KBM-7 (cell line): ENCODE measurements around the gene METTL22.

Experiments
- DNase-seq: peaks from one replicate; pipeline ENCODE4 v3.0.0-alpha.2; 2015
- in situ Hi-C: fragments of 300-500 bp; cut with MboI; formaldehyde crosslinking; loops from 2 replicates; pipeline ENCODE4 v1.14.3; 2020; ENCODE audit warnings: low sequenced_read_pairs, low pct_unique_long_range_greater_than_20kb, mixed read lengths

The METTL22 gene

GRCh38 chr16:8589900-8590688 is 31.4 kb upstream of the METTL22 start, which contains the start of gene TMEM114:
Gene TMEM114 (minus strand): TSS chr16:8590511. CDS start chr16:8589838, 673 bp downstream.
- DNase-seq, result no peak
- in situ Hi-C loops, result no loop called here

DNA sequence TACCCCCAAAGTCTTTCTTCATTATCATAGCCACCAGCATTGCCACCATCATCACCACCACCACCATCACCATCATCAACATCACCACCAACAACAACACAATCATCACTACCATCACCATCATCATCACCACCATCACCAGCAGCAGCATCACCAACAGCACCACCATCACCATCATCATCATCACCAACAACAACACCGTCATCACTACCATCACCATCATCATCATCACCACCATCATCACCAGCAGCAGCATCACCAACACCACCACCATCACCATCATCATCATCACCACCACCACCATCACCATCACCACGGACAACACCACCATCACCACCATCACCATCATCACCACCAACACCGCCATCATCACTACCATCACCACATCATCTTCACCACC is 30.7 kb upstream of the METTL22 start:
- in situ Hi-C loops, result no loop called here

GRCh38 chr16:8591451-8591850 is 30.0 kb upstream of the METTL22 start:
- in situ Hi-C loops, result no loop called here
- DNase-seq, result no peak

More for the DNA sequence above, 30.7 kb upstream of the METTL22 start:
- DNase-seq, result no peak

DNA sequence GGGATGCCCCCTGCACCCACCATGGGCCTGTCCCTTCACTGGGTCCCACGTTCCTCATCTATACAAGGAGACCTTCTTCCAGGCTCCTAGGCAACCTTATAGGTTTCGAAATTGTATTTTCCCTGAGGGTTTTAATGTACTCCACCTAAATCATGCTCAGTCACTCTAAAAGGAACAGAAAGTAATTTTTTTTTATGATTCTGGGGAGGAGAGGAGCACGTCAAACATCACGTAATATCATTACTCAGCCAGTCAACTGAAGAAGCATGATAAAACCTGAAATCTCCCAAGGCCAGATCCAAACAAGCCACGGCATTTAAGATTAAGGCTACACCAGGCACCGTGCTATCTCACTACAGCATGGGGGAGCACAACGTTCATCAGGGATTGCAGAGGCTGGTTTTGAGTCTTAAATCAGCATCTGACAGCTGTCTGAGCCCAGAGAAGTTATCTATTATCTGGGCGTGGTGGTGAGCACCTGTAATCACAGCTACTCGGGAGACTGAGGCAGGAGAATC is 27.3 kb upstream of the METTL22 start:
- DNase-seq, result no peak
- in situ Hi-C loops, result no loop called here

DNA sequence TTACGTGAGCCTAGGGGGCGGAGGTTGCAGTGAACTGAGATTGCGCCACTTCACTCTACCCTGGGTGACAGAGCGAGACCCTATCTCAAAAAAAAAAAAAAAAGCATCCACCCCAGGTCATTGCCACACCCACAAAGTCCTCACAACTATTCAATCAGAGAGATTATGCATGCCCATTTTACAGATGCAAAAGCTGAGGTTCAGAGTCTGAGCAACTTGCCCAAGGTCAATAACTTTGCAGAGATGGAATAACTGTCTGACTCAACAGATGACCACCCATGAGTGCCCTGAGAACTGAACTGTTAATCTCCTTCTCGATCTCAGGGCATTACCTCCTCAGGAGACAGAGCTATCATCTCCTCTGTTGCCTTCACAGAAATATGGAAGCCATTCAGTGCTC is 25.7 kb upstream of the METTL22 start:
- no peak for DNase-seq
- in situ Hi-C loops, result no loop called here

DNA sequence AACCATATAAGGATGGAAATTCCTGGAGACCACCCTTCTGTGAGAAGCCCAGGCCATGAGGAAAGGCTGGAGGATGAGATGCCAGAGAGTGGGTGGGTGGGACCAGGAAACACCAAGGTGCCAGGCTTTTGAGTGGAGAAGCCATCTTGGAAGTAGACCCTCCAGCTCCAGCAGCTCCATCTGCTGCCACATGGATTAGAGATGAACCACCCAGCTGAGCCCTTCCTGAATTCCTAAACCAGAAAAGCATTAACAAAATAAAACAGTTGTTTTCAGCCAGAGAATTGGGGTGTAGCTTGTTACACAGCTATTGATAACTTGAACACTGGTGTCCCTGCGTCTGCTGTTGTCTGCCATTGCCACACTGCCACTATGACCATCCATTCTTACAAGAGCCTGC is 24.9 kb upstream of the METTL22 start:
- in situ Hi-C loops, result no loop called here
- no peak for DNase-seq

DNA sequence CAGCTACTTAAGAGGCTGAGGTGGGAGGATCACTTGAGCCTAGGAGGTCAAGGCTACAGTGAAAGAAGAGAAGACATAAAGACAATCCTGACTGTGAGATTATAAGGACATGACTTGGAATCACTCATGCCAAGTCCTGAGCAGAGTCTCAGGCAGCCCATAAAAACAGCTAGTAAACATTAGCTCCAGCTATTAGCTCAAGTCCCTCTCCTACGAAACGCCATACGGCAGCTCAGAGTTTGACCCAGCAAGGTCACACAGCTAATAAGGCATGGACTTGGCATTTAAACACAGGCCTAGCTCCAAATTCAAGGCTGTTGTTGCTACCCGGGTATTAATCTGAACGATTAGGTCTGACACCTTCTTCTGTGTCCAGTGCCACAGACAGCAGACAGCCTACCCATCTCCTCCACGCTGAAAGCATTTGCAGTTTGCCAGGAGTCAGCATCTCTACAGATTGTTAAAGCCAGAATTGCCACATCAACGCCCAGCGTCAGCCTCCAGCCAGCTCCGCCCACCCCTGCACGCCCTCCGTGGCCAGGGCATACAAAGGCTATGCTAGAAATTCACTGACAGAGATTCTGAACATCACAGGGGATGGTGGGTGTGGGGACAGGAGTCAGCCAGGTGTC is 21.2 kb upstream of the METTL22 start:
- in situ Hi-C loops, result no loop called here
- no peak for DNase-seq

GRCh38 chr16:8605554-8605953 is 15.9 kb upstream of the METTL22 start:
- DNase-seq, result no peak
- in situ Hi-C loops, result no loop called here

DNA sequence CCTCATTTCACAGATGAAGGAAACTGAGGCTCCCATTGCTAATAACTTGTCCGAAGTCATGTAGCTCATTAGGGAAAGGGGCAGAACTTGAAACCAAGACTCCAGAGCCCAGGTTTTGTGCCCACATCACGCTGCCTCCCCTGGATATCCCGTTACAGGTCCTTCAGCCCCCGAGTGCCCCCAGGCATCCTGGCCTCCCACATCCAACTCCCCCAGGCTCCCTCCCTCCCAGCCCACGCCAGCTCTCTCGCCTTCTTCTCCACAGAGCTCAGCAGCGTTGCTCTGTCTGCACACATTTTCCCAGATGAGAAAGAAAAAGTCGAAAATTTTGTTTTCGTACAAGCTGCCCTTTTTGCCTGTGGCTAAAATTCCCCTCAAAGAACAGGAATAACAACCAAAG is 14.3 kb upstream of the METTL22 start:
- DNase-seq, result no peak
- in situ Hi-C loops, result no loop called here

DNA sequence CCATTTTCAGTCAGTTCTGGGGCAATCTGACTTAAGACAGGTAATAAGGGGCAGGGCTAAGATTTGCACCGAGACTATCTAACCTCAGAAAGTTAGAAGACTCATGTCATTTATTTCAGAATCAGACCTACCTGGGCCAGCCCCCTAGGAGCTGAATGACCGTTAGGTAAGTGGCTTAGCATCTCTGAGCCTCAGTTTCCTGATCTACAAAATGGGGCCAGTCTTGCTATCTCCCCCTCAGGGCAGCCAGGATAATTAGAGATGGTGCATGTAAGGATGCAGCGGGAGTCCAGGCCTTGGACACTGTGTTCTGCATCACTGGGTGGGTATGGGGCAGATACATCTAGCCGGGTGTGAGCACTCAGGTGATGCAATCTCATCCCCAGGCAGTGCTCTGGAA is 10.4 kb upstream of the METTL22 start:
- no peak for DNase-seq
- in situ Hi-C loops, result no loop called here

- no peak for DNase-seq
- in situ Hi-C loops, result no loop called here
Measured at GRCh38 chr16:8611886-8612600, 9.5 kb upstream of the METTL22 start.

GRCh38 chr16:8614435-8615029 is 7.0 kb upstream of the METTL22 start:
- no peak for DNase-seq
- in situ Hi-C loops, result no loop called here

GRCh38 chr16:8619671-8620370 is 1.7 kb upstream of the METTL22 start:
- no peak for DNase-seq
- in situ Hi-C loops, result no loop called here

DNA sequence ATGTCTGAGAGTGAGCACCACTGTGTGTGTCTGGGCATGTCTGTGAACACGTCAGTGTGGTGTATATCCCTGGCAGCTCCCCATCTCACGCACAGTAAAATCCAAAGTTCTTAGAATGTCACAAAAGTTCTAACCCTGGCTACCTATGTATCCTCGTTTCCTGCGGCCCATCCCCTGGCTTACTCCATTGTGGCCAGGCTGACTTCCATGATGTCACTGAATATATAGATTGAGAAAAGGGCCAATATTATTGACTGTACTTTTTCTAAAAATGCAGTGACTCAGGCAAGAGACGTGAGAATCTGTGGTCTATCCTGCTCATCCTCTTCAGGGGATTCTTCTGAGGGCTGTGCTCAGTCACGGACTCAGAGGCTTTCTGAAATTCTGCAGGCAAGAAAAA is 963 bp upstream of the METTL22 start:
- in situ Hi-C loops, result no loop called here
- DNase-seq, result no peak

- in situ Hi-C loops, result no loop called here
- DNase-seq, result no peak
Measured at GRCh38 chr16:8621222-8621571, 301 bp upstream of the METTL22 start.

DNA sequence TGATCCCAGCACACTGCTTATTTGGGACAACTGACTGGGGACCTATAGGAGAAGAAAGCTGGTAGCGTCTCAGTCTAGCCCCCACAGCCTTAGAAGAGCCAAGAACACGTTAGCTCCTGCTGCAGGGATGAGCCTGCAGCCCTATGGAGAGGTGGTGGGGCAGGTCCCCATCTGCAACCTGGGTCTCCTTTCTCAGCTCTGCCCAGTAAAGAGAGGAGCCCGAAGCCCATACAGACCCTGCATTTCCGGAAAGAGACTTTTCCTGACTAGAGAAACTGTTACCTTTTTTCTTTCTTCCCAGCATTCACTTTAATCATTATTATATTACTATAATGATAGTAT is 788 bp downstream of the METTL22 start:
- no peak for DNase-seq
- in situ Hi-C loops, result no loop called here

DNA sequence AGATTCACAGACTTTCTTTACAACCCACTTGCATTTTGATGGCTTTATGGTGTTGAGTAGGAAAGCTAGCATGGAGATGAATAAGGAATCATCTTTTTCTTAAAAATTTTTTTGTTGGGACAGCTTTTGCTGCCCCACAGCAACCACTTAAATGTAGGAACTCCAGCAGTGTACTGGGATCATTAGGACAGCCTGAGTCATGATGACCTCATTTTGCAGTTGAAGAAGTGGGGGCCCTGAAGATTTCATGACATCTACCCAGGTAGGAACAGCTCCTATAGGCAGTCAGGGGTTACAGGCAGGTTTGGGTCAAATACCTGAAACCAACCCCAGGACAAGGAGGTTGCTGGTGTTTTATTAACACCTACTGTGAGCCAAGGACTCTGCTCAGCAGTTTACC is 2.1 kb downstream of the METTL22 start:
- in situ Hi-C loops, result no loop called here
- DNase-seq, result no peak

DNA sequence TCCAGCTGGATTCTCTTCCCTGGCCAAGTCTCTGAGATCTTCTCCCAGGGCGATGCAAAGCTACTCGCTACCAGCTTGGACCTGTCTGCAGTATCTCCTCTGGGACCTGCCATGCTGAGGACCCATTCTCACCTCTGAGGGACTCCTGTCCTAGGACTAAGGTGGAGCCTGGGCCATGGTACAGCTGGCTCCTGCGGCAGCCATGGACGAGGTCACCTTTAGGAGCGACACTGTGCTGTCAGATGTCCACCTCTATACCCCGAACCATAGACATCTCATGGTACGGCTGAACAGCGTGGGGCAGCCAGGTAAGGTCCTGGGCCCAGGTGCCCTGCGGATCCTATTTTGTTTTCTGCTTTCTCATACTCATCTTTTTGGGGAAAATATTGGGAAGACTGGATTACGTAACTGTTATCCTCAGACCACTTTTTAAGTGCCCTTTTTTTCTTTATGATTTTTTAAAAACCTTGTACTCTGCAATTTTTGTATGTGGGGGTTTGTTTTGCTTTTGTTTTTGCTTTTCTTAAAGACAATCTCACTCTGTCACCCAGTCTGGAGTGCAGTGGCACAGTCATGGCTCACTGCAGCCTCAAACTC is 4.1 kb downstream of the METTL22 start:
- in situ Hi-C loops, result no loop called here
- no peak for DNase-seq

- in situ Hi-C loops, result no loop called here
- DNase-seq, result no peak
Measured at GRCh38 chr16:8626946-8627345, 5.4 kb downstream of the METTL22 start.
